Choroid plexus epithelial cell (primary cell): ENCODE results near the gene NELFB.

Experiments used
- DNase-seq: peaks from one replicate; pipeline ENCODE4 v3.0.0-alpha.2; 2010; ENCODE audit warnings: low read depth
- H3K4me3 ChIP-seq: 2 replicates; pipeline ENCODE4 v1.5.1; 2011; ENCODE audit warnings: low read depth, mild to moderate bottlenecking, control low read depth, low read length, moderate library complexity
- TF ChIP-seq, protein P1 (sequence below): conservative IDR thresholded peaks from 2 replicates; pipeline ENCODE4 v1.5.1; 2011; ENCODE audit warnings: low read depth, mild to moderate bottlenecking, control low read depth, inconsistent platforms, low read length, moderate library complexity

Gene NELFB

DNA sequence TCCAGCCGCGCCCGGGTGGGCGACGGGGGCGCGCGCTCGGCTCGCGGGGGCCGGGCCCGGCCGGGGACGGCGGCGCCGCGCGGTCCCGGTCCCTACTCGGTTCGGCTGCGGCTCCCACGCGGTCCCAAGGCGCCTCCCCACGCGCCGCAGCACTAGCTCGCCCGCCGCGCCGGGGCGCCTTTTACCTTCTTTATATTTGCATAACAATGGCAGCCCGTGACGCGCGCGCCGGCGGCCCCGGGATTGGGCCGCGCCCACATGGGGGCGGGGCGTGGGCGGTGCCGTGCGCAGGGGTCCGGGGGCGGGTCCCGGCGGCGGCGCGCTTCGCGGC, 47.0 kb downstream of the NELFB start, which contains the start of gene NRARP:
TSS of gene NRARP (minus strand) at position 154 of the 331 bp plus-strand sequence. CDS start 343 bp downstream, outside the sequence.
- peak; percentile 64 for DNase-seq
- TF ChIP-seq, protein P1, sequence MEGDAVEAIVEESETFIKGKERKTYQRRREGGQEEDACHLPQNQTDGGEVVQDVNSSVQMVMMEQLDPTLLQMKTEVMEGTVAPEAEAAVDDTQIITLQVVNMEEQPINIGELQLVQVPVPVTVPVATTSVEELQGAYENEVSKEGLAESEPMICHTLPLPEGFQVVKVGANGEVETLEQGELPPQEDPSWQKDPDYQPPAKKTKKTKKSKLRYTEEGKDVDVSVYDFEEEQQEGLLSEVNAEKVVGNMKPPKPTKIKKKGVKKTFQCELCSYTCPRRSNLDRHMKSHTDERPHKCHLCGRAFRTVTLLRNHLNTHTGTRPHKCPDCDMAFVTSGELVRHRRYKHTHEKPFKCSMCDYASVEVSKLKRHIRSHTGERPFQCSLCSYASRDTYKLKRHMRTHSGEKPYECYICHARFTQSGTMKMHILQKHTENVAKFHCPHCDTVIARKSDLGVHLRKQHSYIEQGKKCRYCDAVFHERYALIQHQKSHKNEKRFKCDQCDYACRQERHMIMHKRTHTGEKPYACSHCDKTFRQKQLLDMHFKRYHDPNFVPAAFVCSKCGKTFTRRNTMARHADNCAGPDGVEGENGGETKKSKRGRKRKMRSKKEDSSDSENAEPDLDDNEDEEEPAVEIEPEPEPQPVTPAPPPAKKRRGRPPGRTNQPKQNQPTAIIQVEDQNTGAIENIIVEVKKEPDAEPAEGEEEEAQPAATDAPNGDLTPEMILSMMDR = no peak
- peak within 1 kb of the TSS; percentile 47 for H3K4me3 ChIP-seq

DNA sequence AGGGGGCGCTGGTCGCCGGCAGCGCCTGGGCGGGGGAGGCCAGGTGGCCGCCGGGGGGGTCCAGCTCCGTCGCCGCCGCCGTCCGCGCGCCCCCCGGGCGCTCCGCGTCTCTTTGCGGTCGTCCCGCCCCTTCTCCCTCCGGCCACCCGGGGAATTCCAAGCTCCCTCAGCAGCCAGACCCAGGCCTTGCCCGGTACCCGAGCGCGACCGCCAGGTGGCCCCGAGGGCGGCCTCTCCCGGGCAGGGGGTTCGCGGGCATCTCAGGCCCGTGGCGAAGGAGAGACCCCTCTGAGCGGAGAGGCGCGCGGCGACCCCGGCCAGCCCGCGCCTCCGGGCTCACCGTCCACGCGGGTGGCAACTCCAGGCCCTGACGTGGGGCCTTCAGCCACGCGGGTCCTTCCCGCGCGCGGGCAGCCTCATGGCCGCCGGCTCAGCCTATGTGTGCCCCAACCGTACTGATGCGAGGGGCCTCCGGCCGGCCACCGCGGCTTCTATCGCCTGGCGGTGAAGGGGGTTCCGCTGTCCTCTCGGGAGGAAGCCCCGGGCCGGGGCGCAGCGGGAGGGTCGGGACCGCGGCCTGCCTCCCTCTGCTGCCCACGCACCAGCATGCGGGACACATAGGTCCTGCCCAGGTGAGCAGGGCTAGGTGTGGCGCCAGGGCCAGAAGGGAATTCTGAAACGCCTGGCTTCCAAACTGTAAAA, 47.5 kb downstream of the NELFB start:
- DNase-seq = peak; percentile 57
- TF ChIP-seq, protein P1 = peak; percentile 52
- H3K4me3 ChIP-seq = peak overlapping the region; percentile 39

DNA sequence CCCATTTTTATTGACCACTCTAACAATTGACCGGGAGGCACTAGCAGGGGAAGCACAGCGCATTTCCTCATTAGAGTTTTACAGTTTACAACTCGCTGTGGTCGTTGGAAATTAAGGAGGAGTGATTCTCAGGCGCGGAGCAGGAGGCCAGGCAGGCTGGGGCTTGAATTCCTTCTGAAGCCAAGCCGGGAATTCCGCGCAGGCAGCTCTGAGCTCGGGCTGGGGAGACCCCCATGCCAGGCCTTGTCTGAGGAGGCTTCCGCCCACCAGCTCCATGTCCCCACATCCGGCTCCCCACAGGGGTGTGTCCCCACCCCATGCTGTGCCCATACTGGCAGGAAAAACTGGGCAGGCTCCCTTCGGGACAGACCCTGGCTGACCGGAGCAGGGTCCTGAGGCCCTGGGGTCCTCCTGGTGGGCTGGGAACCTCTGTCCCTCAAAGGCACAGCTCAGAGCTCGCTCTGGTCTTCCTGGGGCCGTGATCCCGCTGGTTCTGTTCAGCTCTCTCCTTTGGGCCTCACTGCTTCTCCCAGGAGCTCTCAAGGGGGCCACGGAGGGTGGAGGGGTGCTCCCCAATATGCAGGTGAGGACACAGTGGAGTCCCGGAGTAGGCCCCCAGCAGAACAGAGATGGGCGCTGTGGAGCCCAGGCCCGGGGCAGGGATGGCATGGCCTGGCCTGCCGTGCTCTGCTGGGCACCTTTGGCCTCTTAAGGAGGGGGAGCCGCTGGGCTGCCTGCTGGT, 48.2 kb downstream of the NELFB start:
- H3K4me3 ChIP-seq = no peak overlapping the region
- no peak for DNase-seq
- TF ChIP-seq, protein P1 = no peak

DNA sequence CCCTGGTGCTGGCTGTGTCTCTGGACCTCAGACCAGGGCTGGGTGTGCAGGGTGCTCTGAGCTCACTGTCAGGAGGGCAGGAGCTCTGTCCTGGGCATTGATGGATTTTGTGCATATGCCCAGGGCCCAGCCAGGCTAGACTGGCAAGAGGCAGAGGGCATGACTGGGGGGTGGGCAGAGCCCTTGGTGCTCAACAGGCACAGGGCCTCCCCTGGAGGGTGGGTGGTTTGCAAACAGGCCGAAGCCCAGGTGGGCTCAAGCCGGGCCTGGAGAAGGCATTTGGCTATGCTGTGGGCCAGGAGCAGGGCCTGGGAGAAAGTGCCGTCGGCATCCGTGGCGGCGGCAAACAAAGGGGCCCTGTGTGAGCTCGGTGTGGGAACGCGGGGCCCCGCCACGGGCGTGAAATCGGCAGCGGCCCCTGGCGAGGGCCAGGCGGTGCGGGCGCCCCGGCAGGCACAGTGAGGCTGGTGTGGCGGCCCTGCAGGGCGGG, 48.8 kb downstream of the NELFB start:
- no peak overlapping the region for H3K4me3 ChIP-seq
- TF ChIP-seq, protein P1 = no peak
- DNase-seq = no peak

DNA sequence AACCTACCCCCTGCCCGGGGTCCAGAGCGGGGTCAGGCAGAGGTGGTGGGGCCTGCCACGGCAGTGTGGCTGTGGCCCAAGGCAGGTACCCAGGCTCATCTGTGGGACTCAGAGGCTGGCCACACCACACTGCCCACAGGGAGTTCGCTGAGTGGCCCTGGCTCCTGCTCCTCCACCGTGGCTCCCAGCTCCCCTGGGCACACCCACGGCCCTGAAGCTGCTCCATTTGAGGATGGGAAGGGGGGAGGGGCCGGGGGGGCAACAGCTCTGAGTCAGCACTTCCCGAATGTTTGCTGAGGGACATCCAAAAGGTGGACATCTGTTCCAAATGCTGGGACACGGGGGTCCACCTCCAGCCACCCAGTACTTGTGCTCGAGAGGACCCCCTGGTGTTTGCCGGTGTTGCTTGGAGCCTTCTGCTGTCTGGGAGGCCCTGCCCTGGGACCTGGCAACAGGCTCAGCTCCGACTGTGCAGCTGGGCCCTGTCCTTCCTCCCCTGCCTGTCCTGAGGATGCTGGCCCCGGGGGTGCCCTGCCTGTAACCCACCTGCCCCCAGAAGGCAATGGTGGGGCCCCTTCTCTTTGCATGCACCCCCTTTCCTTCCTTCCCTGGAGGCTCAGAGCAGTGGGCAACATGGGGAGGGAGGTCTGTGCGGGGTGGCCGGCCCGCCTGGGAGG, 49.4 kb downstream of the NELFB start:
- no peak for DNase-seq
- H3K4me3 ChIP-seq = no peak overlapping the region
- TF ChIP-seq, protein P1 = peak; percentile 28

DNA sequence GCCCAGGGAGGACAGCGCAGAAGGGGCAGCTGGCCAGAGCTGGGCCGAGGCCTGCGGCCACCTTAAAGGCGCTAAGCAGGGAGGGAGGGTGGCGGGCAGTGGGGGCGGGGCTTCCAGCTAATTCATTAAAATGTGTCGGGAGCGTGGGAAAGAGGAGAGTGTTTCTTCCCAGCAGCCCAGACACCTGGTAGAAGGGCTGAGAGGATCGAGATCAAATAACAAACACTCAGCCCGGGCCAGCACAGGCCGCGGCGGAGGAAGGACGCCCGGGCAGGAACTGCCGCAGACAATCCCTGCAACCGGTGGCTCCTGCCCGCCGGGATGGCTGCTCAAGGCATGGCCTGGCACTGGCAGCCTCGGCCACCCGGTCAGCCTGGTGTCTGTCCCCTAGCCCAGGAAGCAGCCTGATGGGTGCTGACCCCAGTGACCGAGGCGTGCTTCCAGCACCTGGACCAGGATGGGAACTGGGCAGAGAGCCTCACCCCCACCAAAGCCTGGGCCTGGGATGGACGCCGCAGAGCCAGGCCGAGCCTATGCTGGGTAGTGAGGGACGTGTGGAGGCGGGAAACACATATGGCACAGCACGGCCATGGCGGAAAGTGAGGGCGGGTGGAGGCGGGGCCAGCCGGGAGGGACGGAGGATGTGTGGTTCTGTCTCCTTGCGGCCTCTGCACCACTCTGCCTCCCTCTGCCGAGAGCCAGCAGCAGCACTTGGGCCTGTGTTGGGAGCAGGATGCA, 50.1 kb downstream of the NELFB start:
- DNase-seq = peak; percentile 41
- TF ChIP-seq, protein P1 = peak; percentile 27
- no peak overlapping the region for H3K4me3 ChIP-seq
